Neural progenitor cell (in vitro differentiated cells): ENCODE results near the gene GET3.

ENCODE experiments used
- CTCF ChIP-seq: fragments of 200-600 bp; sonication (generic); IDR thresholded peaks from 2 replicates; pipeline ENCODE4 v1.5.1; 2017; ENCODE audit warnings: antibody characterized with exemption, mild to moderate bottlenecking
- EZH2 ChIP-seq: fragments of 200-600 bp; sonication (generic); IDR thresholded peaks from 2 replicates; pipeline ENCODE4 v1.6.1; 2017; ENCODE audit warnings: antibody characterized with exemption, mild to moderate bottlenecking, moderate library complexity

GRCh38 chr19:12695514-12695913, 41.8 kb upstream of the GET3 start:
- TF ChIP-seq CTCF (no peak), EZH2 (no peak)
